Measurements from ENCODE around the gene SPATA31D4. TPM values are rescaled to one million over a fixed set of nuclear protein-coding genes. Genes with fewer than 3 reads are reported as not detected.

The SPATA31D4 gene
- total RNA-seq, 1 donor from 2014 or later = not detected

- Histone ChIP-seq H3K36me3 (no peaks in the 10 kb centered on the region), H3K27ac (no peak overlapping the region), H3K4me3 (no peak overlapping the region), H3K4me1 (no peaks in the 10 kb centered on the region), H3K9me3 (no peaks in the 10 kb centered on the region), H3K27me3 (no peaks in the 10 kb centered on the region)
- TF ChIP-seq POLR2A (IDR thresholded peaks at IDR 0.05) = no peak
- TF ChIP-seq POLR2AphosphoS5 (IDR thresholded peaks at IDR 0.05; ENCODE audit: insufficient read depth in 1 of 2, low read depth in 1 of 2) = no peak
- TF ChIP-seq, protein P1, sequence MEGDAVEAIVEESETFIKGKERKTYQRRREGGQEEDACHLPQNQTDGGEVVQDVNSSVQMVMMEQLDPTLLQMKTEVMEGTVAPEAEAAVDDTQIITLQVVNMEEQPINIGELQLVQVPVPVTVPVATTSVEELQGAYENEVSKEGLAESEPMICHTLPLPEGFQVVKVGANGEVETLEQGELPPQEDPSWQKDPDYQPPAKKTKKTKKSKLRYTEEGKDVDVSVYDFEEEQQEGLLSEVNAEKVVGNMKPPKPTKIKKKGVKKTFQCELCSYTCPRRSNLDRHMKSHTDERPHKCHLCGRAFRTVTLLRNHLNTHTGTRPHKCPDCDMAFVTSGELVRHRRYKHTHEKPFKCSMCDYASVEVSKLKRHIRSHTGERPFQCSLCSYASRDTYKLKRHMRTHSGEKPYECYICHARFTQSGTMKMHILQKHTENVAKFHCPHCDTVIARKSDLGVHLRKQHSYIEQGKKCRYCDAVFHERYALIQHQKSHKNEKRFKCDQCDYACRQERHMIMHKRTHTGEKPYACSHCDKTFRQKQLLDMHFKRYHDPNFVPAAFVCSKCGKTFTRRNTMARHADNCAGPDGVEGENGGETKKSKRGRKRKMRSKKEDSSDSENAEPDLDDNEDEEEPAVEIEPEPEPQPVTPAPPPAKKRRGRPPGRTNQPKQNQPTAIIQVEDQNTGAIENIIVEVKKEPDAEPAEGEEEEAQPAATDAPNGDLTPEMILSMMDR (IDR thresholded peaks at IDR 0.05) = no peak
- intact Hi-C loops (cut with DNase I) = no loop called here
- DNase-seq (ENCODE audit: extremely low spot score in 2 of 2) = no peak
Measured at GRCh38 chr9:81892440-81892839, 35.8 kb upstream of the SPATA31D4 start.

- Histone ChIP-seq H3K4me3 (no peak overlapping the region), H3K9me3 (no peaks in the 10 kb centered on the region), H3K4me1 (no peaks in the 10 kb centered on the region), H3K27me3 (no peaks in the 10 kb centered on the region), H3K27ac (no peak overlapping the region), H3K36me3 (no peaks in the 10 kb centered on the region)
- no peak for DNase-seq (ENCODE audit: extremely low spot score in 2 of 2)
- intact Hi-C loops (cut with DNase I) = no loop called here
- TF ChIP-seq, protein P1 (IDR thresholded peaks at IDR 0.05) = no peak
- TF ChIP-seq POLR2AphosphoS5 (IDR thresholded peaks at IDR 0.05; ENCODE audit: insufficient read depth in 1 of 2, low read depth in 1 of 2) = no peak
- no peak for TF ChIP-seq POLR2A (IDR thresholded peaks at IDR 0.05)
Measured at GRCh38 chr9:81893929-81894328, 34.3 kb upstream of the SPATA31D4 start.

GRCh38 chr9:81894891-81895290 lies 33.3 kb upstream of the SPATA31D4 start:
- Histone ChIP-seq H3K36me3 (no peaks in the 10 kb centered on the region), H3K27ac (no peak overlapping the region), H3K9me3 (no peaks in the 10 kb centered on the region), H3K27me3 (no peaks in the 10 kb centered on the region), H3K4me1 (no peaks in the 10 kb centered on the region), H3K4me3 (no peak overlapping the region)
- intact Hi-C loops (cut with DNase I) = no loop called here
- TF ChIP-seq POLR2AphosphoS5 (IDR thresholded peaks at IDR 0.05; ENCODE audit: insufficient read depth in 1 of 2, low read depth in 1 of 2) (no peak), POLR2A (IDR thresholded peaks at IDR 0.05) (no peak)
- TF ChIP-seq, protein P1 (IDR thresholded peaks at IDR 0.05) = no peak
- DNase-seq (ENCODE audit: extremely low spot score in 2 of 2) = no peak

GRCh38 chr9:81896070-81896469 lies 32.2 kb upstream of the SPATA31D4 start:
- no peak overlapping the region for H3K4me3 ChIP-seq
- H3K27ac ChIP-seq = no peak overlapping the region
- no peaks in the 10 kb centered on the region for H3K9me3 ChIP-seq
- intact Hi-C loops (cut with DNase I) = no loop called here
- DNase-seq (ENCODE audit: extremely low spot score in 2 of 2) = no peak
- H3K36me3 ChIP-seq = no peaks in the 10 kb centered on the region
- TF ChIP-seq POLR2AphosphoS5 (IDR thresholded peaks at IDR 0.05; ENCODE audit: insufficient read depth in 1 of 2, low read depth in 1 of 2) = no peak
- TF ChIP-seq, protein P1 (IDR thresholded peaks at IDR 0.05) = no peak
- TF ChIP-seq POLR2A (IDR thresholded peaks at IDR 0.05) = no peak
- H3K27me3 ChIP-seq = no peaks in the 10 kb centered on the region
- no peaks in the 10 kb centered on the region for H3K4me1 ChIP-seq

DNA sequence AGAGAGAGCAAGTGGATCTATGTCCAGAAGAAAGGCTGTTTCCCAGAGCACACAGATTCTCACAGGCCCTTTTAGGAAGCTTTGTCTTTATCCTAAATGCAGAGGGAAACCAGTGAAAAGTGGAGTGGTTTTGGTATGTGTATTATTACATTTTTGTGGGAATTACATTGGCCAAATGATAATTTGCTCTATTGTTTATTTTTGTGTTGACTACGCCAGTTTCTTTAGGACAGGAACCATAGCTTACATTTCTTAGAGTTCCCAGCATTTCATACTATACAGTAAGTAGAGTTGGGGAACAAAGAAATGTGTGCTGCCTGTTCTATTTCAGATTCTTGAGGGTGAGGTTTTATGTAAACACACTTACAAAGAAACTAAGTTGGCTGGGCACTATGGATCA lies 29.4 kb upstream of the SPATA31D4 start:
- H3K36me3 ChIP-seq = no peaks in the 10 kb centered on the region
- TF ChIP-seq POLR2AphosphoS5 (IDR thresholded peaks at IDR 0.05; ENCODE audit: insufficient read depth in 1 of 2, low read depth in 1 of 2) = no peak
- H3K27me3 ChIP-seq = no peaks in the 10 kb centered on the region
- DNase-seq (ENCODE audit: extremely low spot score in 2 of 2) = no peak
- H3K4me3 ChIP-seq = no peak overlapping the region
- H3K4me1 ChIP-seq = no peaks in the 10 kb centered on the region
- intact Hi-C loops (cut with DNase I) = no loop called here
- no peaks in the 10 kb centered on the region for H3K9me3 ChIP-seq
- H3K27ac ChIP-seq = no peak overlapping the region
